Upper lobe of left lung (tissue), 4 donors: Measurements from ENCODE around the gene DCAKD.

ENCODE experiments used
- CTCF ChIP-seq, 6 experiments: fragments of 450-650 bp in 4 of 6; fragments of 200-600 bp in 2 of 6; sonication (generic) in 2 of 6; IDR thresholded peaks; one replicate each; pipeline ENCODE4 v1.5.1; 2016 to 2019; ENCODE audit warnings: antibody characterized with exemption in 6 of 6
- EP300 ChIP-seq, 4 donors: sonication (generic); formaldehyde crosslinking; IDR thresholded peaks; one replicate each; pipeline ENCODE4 v1.5.1; 2017; ENCODE audit warnings: antibody characterized with exemption in 4 of 4, control low read depth in 2 of 4
- POLR2A ChIP-seq, 4 donors: fragments of 450-650 bp; IDR thresholded peaks; one replicate each; pipeline ENCODE4 v1.5.1; 2016 to 2017; ENCODE audit warnings: antibody characterized with exemption in 4 of 4, mild to moderate bottlenecking in 2 of 4
- POLR2AphosphoS5 ChIP-seq, 2 donors: sonication (generic); formaldehyde crosslinking; IDR thresholded peaks; one replicate each; pipeline ENCODE4 v1.5.1; 2017; ENCODE audit warnings: antibody characterized with exemption in 2 of 2

DNA sequence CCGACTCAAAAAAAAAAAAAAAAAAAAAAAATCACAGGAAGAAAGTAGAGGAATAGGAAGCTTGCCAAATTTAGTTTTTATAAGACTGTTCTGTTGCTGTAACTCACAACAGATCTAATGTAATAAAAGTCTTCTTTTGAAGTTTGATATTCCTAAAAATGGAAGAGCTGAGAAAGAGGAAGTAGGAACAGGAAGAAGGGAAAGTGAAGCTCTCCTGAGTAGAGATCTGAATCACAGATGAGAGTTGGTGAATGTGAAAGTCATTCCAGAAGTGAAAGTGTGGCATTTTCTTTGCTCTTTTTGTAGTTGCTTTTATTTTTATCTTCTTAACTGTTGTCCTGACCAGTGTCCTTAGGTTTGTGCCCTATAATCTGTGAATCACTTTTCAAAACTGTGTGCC lies 11.8 kb upstream of the DCAKD start:
- TF ChIP-seq CTCF (IDR thresholded peaks at IDR 0.05), result no peak
- no peak for TF ChIP-seq POLR2AphosphoS5 (IDR thresholded peaks at IDR 0.05)
- TF ChIP-seq EP300 (IDR thresholded peaks at IDR 0.05), result no peak
- no peak for TF ChIP-seq POLR2A (IDR thresholded peaks at IDR 0.05)
